HG03175 (cell line): ENCODE results near the gene EXOSC10.
A peak's percentile ranks its signal among the peaks of the same experiment; 100 is the strongest.
"Not testable (repeated sequence)": the region's sequence is repeated elsewhere in the genome, so short reads cannot be mapped to it uniquely, and the experiment has no call there.

Experiments used
- ATAC-seq: cut with Tn5 transposase; IDR thresholded peaks from one replicate; pipeline ENCODE4 v1.9.1; 2021; ENCODE audit warnings: mild to moderate bottlenecking, moderate library complexity; ENCODE audit not compliant: unreplicated experiment

The EXOSC10 gene

DNA sequence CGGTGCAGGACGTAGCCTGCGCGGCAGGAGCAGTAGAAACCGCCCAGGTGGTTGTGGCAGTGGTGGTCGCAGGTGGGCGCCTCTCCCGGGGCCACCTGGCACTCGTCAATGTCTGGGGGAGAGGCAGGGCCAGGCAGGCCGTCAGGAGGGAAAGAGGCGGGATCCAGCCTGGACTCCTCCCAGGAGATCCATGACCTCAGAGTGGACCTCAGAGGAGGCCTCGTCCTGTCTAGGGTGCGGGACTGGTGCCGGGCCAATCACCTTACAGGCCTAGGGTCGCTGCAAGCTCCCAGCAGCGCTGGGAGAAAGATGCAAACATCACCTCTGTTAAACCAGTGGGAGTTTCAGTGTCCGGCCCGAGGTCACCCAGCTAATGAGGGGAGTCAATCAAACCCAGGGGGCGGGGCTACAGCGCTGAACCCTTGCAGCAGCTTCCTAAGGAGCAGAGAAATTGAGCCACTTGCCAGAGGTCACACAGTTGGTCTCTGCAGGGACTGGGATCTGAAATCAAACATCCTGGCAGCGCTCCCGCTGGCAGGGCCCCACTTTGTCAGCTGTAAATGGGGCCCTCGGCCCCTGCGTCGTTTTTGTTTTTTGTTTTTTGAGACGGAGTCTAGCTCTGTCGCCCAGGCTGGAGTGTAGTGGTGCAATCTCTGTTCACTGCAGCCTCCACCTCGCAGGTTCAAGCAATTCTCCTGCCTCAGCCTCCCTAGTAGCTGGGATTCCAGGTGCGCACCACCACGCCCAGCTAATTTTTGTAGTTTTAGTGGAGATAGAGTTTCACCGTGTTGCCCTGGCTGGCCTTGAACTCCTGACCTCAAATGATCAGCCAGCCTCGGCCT is 54.0 kb downstream of the EXOSC10 start:
- ATAC-seq: no peak

DNA sequence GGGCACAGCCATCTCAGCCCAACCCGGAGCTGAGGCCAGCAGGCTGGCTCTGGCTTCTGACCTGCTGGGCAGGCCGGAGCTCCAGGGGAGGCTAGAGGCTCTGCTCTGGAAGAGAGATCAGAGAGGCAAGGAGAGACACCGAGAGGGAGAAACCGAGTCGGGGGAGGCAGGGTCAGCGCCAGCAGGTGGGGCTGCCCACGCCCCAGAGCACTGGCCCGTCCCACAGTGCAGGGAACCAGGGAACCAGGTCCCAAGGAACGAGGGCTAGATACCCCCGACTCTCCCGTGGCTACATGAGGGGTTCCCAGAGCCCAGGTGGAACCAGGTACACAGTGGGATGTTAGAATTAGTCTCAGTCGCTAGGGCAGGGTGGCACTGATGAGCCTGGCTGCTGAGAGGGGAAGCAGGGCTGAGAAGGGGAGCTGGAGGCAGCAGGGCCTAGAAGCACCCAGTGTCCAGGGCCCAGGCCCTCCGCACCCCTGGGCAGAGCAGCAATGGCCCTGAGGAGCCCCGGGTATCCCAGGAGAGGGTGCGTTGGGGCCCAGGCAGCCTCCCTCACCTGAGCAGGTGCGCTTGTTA is 54.7 kb downstream of the EXOSC10 start:
- no peak for ATAC-seq

DNA sequence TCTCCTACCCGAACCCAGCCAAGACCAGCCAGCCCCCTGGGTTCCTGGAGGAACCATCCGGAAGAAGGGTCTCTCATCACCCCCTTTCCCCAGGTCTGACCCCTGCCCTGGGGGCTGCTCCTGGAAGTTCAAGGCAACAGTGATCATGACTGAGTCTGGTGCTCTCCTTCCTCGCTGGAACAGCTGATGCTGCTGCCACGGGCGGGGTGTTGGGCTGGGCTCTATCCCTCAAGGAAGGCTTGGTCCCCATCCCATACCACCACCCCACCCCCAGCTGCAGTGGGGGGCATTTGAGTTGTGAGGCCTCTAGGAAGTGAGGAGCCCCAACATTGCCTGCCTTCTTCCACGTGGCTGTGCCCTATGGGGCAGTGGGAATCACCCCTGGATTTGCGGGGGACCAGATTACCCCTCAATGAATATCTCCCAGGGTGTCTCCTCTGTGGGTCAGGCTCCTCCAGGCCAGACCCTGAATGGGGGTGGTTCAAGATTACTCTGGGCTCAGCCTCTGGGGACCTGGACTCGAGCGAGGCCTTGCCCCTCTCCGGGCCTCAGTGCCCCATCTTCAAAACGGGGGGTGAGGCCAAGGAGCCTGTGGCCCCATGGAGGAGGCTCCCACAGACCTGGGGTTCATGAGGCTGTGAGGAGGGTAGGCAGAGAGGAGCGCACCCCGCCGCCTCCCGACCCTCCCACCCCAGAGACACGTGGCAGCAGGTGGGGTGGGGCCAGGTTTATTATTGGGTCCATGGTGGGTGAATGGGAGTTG is 55.4 kb downstream of the EXOSC10 start:
- ATAC-seq: no peak

DNA sequence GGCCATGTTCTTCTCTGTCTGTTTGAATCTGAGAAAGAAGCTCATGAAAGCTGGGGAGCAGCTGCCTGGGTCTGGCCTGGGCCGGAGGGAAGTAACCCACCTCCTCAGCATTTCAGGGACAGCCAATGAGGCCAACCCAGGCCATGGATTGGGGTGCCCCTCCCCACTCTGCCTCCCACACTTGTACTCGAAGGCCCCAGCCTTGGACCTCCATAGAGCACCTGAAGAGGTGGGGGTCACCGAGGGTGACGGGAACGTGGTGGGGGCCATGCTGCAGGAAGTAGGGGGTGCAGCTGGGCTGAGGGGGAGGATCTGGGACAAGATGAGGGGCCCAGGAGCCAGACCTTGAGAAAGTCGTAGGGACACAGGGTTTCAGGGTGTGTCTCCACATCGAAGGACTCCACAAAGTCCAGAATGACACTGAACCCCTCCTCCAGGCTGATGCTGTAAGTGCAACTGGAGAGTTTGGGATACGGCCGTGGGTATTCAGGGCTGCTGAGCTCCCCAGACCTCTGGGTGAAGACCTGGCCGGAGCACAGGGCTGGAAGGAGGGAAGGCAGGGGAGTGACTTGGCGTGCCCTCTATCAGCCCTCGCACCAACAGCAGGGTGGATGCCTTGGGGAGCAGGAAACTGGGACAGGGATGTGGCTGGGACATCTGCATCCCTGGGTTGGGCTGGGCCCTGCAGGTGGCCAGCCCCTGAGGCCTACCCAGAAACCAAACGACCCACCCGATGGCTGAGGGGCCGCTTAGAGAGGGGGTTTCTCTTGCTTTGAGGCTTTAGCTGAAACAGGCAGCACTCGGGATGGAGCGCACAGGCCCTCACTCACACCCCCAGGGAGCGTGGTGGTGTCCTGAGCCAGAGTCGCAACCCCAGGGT is 56.4 kb downstream of the EXOSC10 start:
- ATAC-seq: no peak

DNA sequence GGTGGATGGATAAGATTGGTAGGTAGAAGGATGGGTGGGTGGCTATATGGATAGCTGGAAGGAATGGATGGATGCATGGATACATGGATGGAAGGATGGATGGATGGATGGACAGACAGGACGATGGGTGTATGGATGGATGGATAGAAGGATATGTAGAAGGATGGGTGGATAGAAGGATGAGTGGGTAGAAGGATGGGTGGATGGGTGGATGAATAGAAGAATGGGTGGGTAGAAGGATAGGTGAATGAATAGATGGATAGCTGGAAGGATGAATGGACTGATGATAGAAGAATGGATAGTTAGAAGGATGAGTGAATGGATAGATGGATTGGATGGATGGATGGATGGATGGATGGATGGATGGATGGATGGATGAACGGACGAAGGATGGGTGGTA is 57.6 kb downstream of the EXOSC10 start:
- ATAC-seq: no peak

DNA sequence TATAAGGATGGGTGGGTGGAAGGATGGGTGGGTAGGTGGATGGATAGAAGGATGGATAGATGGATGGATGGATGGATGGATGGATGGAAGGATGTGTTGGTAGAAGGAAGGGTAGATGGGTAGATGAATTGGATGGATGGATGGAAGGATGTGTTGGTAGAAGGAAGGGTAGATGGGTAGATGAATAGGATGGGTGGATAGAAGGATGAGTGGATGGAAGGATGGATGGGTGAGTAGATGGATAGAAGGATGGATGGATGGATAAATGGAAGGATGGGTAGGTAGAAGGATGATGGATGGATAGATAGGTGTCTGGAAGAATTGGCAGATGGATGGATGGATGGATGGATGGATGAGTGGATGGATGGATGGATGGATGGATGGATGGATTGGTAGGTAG is 58.6 kb downstream of the EXOSC10 start:
- ATAC-seq: no peak

DNA sequence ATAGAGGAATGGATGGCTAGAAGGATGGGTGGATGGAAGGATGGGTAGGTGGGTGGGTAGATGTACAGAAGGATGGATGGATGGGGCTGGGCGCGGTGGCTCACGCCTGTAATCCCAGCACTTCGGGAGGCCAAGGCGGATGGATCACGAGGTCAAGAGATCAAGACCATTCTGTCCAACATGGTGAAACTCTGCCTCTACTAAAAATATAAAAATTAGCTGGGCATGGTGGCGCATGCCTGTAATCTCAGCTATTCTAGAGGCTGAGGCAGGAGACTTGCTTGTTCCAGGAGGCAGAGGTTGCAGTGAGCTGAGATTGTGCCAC is 59.6 kb downstream of the EXOSC10 start:
- ATAC-seq: not testable (repeated sequence)

DNA sequence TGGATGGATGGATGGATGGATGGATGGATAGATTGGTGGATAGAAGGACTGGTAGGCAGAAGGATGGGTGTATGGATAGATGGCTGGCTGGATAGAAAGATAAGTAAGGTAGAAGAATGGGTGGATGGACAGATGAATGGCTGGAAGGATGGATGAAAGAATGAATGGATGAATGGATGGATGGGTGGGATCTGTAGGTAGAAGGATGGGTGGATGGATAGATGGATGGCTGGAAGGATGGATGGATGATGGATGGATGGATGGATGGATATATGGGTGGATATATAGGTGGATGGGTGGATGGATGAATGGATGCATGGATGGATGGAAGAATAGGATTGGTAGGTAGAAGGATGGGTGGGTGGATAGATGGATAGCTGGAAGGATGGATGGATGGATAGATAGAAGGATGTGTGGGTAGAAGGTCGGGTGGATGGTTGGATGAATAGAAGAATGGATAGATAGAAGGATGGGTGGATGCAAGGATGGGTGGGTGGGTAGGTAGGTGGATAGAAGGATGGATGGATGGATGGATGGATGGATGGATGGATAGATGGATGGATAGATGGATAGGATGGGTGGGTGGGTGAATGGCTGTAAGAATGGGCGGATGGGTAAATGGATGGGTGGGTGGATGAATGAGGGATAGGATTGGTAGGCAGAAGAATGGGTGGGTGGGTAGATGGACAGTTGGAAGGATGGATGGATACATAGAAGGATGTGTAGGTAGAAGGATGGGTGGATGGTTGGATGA is 60.1 kb downstream of the EXOSC10 start:
- ATAC-seq: no peak

DNA sequence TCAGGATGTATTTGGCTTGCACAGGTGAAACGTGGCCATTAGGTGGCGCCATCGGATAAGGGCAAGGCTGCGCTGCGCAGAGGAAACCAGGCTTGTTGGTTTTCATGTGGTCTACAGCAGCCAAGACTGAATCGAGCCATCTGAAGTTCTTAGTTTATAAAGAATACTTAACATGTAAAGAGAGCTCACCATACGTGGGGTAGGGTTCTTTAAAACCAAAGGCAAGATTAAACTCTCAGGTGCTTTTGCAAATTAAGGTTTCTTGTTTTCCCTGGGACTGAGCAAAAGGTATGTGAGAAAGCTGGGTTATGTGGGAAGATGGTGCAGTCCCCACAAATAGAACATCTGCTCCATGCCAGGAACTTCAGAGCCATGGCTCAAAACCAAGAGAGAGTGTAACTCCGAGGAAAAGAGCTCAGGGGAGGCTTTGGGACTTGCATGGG is 61.9 kb downstream of the EXOSC10 start:
- ATAC-seq: peak; percentile 60

DNA sequence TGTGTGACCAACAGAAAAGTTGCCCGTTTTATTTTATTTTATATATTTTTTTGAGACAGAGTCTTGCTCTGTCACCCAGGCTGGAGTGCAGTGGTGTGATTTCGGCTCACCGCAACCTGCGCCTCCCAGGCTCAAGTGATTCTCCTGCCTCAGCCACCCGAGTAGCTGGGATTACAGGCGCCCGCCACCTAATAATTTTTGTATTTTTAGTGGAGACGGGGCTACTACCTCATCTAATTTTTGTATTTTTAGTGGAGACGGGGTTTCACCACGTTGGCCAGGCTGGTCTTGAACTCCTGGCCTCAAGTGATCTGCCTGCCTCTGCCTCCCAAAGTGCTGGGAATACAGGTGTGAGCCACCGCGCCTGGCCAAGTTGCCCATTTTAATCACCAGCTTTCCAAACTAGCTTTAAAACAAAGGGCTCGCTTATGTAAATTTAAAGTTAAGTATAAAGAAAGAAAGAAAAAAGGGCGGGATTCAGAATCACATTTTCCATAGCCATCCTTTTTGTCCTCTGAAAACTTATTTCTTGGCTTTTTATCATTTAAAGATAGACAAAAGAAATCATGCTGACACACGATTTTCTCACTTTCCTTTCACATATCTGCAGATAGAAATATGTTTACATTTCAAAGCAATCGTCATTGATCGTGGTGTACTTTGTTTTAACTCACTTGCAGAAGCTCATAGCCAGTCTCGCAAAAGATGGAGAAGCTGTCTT is 62.5 kb downstream of the EXOSC10 start:
- ATAC-seq: not testable (repeated sequence)

DNA sequence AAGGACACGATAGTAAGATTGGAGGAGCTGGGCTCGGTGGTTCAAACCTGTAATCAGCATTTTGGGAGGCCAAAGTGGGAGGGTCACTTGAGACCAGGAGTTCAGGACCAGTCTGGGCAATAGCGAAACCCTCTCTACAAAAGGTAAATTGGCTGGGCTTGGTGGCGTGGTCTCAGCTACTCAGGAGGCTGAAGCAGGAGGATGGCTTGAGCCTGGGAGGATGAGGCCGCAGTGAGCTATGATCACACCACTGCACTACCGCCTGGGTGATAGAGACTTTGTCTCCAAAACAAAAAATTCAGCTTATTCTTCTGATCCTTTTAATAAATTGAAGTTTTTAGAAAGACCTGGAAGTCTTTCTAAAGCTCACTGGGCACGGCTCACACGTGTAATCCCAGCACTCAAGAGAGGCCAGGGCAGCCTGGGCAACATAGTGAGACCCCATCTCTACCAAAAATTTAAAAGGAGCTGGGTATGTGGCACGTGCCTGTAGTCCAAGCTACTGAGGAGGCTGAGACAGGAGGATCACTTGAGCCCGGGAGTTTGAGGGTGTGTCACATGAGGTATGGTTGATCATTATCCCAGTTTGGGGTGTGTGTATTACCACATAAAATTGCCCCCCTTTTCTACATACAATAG is 67.9 kb downstream of the EXOSC10 start:
- ATAC-seq: no peak

DNA sequence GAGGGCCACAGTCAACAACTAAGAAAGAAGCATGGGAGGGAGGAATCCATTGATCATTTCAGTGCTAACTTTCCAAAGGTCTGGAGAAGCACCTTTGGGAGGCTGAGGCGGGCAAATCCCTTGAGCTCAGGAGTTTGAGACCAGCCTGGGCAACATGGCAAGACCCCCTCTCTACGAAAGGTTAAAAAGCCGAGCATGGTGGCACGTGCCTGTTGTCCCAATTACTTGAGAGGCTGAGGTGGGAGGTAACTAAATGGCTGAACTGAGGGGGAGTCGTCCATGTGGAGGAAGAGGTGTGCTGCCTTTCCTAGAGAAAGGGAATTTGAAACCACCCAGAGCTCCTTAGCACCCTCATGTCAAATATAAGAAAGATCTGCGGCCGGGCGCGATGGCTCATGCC is 68.8 kb downstream of the EXOSC10 start:
- ATAC-seq: no peak

DNA sequence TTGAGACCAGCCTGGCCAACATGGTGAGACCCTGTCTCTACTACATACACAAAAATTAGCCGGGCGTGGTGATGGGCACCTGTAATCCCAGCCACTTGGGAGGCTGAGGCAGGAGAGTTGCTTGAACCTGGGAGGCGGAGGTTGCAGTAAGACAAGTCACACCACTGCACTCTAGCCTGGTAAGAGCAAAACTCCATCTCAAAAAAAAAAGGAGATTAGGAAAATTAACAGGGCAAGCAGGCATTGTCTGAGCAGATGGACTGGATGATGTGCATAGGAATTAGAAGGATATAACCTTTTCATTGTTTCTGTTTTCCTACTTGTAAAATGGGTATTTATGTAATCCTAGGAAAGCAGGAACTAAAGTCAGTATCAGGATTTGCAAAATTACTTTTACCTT is 71.7 kb downstream of the EXOSC10 start:
- no peak for ATAC-seq

DNA sequence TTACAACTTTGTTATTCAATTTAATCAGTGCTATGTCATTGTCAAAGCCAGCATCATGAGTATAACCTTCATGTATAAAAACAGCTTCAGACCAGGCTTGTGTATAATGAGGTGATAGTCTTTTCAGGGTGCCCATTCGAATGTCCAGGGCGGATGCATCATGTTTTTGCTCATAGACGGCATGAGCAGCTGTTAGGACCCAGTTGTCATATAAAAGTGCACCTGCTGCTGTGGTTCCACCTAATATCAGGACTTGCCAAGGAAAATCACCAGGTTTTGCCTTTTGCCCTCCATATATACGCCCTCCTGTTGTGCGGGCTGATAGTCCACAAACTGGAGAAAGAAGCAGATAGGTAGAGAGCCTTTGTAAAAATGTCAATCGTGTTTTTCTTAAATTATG is 72.4 kb downstream of the EXOSC10 start:
- ATAC-seq: no peak

DNA sequence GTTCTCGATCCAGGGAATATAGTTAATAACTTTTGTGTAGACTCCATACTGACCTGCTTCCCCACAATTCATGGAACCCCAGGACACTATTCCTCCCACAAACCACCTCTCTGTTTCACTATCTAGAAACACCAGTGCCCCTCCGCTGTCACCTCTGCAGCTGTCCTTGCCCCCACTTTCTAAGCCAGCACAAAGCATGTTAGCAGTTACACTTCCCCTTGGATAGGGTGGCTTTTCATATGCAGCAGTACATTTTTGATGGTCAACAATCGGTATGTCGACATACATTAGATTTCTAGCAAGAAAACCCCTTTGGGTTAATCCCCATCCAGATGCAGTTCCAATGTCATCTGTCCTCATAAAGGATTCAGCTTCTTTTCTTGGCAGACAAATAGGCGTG is 72.8 kb downstream of the EXOSC10 start:
- ATAC-seq: no peak

DNA sequence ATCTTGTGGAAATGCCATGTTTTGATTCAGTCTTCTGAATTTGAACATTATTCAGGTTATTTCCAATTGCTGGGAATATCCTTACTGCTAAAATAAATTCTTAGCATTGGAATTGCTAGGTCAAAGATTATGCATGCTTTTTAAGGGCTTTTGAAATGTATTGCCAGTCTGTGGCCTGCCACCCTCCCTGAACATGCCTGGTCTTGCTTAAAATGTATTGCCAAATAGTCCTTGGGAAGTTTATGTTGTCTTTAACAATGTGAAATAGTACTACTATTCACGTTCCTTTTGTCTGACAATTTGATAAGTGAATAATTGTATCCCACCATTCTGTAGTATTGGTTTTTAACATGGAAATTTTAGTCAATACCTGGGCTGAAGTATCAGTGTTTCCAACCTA is 73.6 kb downstream of the EXOSC10 start:
- ATAC-seq: no peak

DNA sequence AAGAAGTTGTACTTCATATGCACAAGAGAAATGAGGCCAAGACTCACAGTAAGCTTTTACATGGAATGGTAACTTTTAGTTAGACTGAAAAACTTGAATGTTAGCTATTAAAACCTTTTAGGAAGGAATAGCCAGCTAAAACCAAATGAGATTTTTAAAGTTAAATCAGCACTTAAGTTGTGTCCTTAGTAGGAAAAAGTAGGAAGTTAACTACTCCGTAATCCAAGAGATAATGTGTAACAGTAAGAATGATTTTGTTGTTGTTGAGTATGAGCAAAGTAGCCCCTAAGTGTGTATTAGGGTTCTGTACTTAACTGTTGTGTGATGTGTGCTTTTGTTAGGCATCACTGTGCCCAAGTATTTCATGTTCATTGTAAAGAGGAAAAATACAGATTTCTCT is 74.1 kb downstream of the EXOSC10 start:
- ATAC-seq: no peak

DNA sequence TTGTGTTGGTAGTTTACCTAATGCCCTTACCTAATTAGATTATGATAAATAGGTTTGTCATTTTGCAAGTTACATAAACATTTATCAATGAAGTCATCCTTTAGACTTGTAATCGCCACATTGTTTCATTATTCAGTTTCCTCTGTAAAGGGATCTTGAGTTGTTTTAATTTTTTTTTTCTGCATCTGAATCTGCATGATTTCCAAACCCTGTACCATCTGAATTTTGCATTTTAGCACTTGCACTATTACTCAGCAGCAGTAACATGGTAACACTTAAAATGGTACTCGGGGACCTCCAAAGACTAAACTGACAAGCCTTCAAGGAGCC is 74.8 kb downstream of the EXOSC10 start:
- ATAC-seq: no peak

DNA sequence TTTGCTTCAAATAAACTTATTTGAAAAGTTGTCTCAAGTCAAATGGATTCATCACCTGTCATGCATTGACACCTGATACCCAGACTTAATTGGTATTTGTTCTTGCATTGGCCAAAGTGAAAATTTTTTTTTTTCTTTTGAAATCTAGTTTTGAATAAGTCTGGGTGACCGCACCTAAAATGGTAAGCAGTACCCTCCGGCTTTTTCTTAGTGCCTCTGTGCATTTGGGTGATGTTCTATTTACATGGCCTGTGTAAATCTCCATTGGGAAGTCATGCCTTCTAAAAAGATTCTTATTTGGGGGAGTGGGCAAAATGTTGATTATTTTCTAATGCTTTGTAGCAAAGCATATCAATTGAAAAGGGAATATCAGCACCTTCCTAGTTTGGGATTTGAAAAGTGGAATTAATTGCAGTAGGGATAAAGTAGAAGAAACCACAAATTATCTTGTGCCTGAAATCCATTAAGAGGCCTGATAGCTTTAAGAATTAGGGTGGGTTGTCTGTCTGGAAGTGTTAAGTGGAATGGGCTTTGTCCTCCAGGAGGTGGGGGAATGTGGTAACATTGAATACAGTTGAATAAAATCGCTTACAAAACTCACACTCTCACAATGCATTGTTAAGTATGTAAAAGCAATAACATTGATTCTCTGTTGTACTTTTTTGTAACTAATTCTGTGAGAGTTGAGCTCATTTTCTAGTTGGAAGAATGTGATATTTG is 75.4 kb downstream of the EXOSC10 start:
- no peak for ATAC-seq
